HK-2 (cell line): ENCODE data around the gene RBM20.

ENCODE experiments used
- DNase-seq: peaks from one replicate; pipeline ENCODE4 v3.0.0-alpha.2; 2018; ENCODE audit not compliant: unreplicated experiment

Gene RBM20

GRCh38 chr10:110871298-110872084 is 227.4 kb downstream of the RBM20 start, which contains the start of gene PDCD4:
Gene PDCD4 (plus strand): TSS chr10:110871928. CDS start chr10:110876028, 4,100 bp downstream.
- DNase-seq: peak; percentile 100

GRCh38 chr10:110872145-110872983 is 228.2 kb downstream of the RBM20 start:
- DNase-seq: peak; percentile 79

DNA sequence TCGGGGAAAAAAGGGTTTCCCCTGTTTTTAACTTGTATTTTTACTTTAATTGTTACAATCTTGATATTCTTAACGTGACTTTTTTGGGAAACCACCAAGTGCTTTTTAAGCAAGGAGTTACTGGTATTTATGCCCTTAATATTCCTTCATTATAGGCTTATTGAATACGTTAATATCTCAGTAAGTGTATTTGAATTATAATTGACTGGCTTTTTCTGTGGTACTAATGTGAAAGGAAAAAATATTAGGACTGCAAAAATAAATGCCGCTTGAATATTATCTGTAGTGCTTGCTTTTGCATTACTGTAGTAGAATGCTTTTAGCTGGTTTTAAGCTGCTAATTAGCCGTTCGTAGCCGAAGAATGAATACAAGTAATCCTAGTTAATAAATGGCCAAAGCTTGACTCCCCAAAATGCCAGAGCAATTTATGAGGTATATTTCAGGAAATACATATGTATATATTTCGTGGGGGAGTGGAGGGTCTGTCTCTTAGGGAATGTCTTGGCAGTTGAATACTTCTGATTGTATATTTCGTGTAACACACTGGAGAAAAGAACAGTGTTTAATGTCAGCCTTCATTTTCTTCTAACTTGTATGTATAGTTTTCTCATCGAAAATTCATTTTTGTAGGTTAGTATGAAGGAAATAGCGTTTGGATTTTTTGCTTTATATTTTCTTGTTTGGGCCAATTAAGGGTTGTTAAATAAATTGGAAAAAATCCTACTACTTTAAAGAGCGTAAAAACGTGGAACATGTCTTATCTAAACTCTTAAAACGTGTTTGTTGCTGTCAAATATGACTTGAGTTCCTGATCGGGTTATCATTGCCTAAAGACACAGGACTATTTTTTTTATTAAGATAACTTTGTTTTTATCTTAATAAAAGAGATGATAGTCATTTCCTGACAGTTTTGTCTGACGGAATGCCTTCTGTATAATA is 229.1 kb downstream of the RBM20 start:
- DNase-seq: no peak

GRCh38 chr10:110873951-110874350 is 229.8 kb downstream of the RBM20 start:
- no peak for DNase-seq

DNA sequence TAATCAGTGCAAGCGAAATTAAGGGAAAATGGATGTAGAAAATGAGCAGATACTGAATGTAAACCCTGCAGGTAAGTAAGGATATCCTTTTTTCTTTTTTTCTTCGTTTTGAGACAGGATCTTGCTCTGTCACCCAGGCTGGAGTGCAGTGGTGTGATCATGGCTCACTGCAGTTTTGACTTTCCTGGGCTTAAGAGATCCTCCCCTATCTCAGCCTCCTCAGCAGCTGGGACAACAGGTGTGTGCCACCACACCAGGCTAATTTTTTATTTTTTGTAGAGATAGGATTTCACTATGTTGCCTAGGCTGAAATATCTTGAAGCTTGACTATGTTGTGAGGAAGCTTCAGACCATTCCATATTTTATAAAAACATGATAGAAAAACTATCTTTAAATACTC is 231.9 kb downstream of the RBM20 start:
- no peak for DNase-seq

DNA sequence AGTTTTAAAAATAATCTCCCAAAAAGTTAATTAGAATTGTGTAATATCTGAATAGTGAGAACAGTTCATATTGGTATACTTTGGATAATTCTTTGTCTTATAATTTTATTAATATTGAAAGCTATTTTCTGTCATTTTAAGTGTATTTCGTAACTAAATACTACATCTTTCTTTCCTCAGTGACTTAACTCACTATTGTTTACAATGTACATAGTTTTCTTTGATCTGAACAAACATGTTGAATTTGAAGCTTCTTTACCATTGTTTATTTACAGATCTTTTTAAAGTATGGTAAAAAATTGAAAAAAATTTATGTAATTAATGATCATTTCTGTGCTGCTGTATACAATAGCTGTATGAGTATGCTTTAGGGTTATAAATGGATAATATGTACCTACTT is 232.7 kb downstream of the RBM20 start:
- DNase-seq: no peak

DNA sequence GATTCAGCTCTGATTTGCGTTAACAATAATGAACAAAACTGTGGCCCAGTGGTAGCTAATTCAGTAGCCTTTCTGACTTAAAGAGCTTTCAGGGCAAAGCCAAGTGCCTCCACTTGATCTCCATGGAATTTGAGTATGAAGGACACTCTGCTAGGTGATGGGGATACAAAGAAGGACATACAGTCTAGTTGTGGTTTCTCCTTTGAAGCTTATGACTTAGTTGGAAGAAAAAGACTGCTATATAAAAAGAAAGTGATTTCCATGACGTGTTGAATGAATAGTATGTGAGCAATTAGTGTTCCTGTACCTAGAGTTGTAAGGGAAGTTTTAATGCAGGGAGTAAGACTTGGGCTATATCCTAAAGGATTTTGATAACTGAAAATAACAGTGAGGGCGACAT is 235.9 kb downstream of the RBM20 start:
- DNase-seq: no peak

GRCh38 chr10:110881247-110881646 is 237.1 kb downstream of the RBM20 start:
- no peak for DNase-seq

GRCh38 chr10:110881905-110882304 is 237.8 kb downstream of the RBM20 start:
- DNase-seq: no peak

- DNase-seq: no peak
Observed at GRCh38 chr10:110883924-110884323, 239.8 kb downstream of the RBM20 start.

DNA sequence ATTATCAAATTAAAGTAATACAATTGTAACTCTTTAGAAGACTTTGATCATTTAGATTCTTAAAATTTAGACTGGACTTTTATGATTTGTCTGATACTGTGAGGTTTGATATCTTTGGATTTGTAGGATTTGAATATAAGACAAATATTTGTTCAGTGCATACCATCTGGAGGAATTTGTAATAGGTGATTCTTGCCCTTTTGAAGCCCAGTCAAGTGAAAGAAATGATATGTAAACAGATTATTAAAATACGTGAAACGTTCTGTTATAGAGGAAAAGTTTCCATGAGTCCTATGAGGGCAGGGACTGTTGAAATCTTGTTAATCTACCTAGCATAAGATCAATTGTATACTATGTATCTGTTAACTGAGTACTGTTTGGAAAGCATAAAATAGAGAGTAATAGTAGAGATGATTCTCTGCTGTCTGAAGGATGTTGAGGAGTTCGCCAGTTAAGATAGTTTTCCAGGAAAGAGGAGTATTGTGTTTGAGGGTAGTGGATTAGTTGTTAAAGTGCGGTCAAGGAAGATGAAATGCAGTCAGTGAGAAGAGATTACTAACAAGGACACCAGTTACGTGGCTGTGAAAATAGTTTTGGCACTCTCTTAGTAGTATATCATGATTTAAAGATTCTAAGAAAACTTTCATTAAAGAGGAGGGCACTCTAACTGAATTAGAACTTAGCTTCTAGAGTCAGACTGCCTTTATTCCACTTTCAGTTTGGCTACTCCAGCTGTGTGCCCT is 242.0 kb downstream of the RBM20 start:
- DNase-seq: no peak

DNA sequence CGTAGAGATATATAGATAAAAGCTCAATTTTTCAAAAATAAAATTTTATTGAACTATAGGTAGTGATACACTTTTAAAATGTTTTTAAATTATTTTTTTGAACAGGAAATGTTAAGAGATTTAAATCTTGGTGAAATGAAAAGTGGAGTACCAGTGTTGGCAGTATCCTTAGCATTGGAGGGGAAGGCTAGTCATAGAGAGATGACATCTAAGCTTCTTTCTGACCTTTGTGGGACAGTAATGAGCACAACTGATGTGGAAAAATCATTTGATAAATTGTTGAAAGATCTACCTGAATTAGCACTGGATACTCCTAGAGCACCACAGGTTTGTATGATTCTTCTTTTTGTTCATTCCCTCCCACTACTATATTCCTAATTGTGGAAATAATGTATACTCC is 243.4 kb downstream of the RBM20 start:
- DNase-seq: no peak
